Cerebellar nuclear complex (tissue), 1 donor: ENCODE results near the gene MANF.
"Not testable (repeated sequence)": the region's sequence is repeated elsewhere in the genome, so short reads cannot be mapped to it uniquely, and the experiment has no call there.

Experiments
- DNase-seq, 2 experiments: peaks; one replicate each; lab custom pipeline; 2025; lab: John Stamatoyannopoulos, UW

The MANF gene

GRCh38 chr3:51373658-51374421 lies 11.3 kb upstream of the MANF start:
- DNase-seq: no peak

- DNase-seq: no peak
Measured at GRCh38 chr3:51374456-51374855, 10.6 kb upstream of the MANF start.

- peak in 1 of 2 experiments; percentile 6 for DNase-seq
Measured at GRCh38 chr3:51375136-51375535, 10.0 kb upstream of the MANF start.

GRCh38 chr3:51375571-51375970 lies 9.5 kb upstream of the MANF start:
- peak in 1 of 2 experiments; percentile 9 for DNase-seq

- no peak for DNase-seq
Measured at GRCh38 chr3:51378065-51378464, 7.0 kb upstream of the MANF start.

GRCh38 chr3:51378726-51379125 lies 6.4 kb upstream of the MANF start:
- DNase-seq: no peak

- DNase-seq: no peak
Measured at GRCh38 chr3:51379301-51379700, 5.8 kb upstream of the MANF start.

GRCh38 chr3:51379746-51380455 lies 5.2 kb upstream of the MANF start:
- no peak for DNase-seq

- DNase-seq: no peak
Measured at GRCh38 chr3:51380601-51381332, 4.3 kb upstream of the MANF start.

- no peak for DNase-seq
Measured at GRCh38 chr3:51381333-51381705, 3.8 kb upstream of the MANF start.

- no peak for DNase-seq
Measured at GRCh38 chr3:51382076-51382745, 2.9 kb upstream of the MANF start.

GRCh38 chr3:51382947-51383578 lies 2.0 kb upstream of the MANF start:
- no peak for DNase-seq

GRCh38 chr3:51384055-51384725 lies 901 bp upstream of the MANF start:
- no peak for DNase-seq

GRCh38 chr3:51385621-51386091 lies 565 bp downstream of the MANF start:
- no peak for DNase-seq

GRCh38 chr3:51386159-51386851 lies 1.2 kb downstream of the MANF start:
- DNase-seq: no peak

GRCh38 chr3:51386852-51387229 lies 1.8 kb downstream of the MANF start:
- no peak for DNase-seq

- not testable (repeated sequence) for DNase-seq
Measured at GRCh38 chr3:51387281-51387680, 2.2 kb downstream of the MANF start.

GRCh38 chr3:51388286-51389029 lies 3.4 kb downstream of the MANF start:
- DNase-seq: no peak

- DNase-seq: no peak
Measured at GRCh38 chr3:51389423-51390183, 4.5 kb downstream of the MANF start.
